Keratinocyte (primary cell): Measurements from ENCODE around the gene SEMA7A. TPM values are rescaled to one million over a fixed set of nuclear protein-coding genes. Genes with fewer than 3 reads are reported as not detected.

Source experiments
- DNase-seq: peaks from one replicate; pipeline ENCODE4 v3.0.0-alpha.2; 2011; ENCODE audit warnings: low read depth, missing footprints, low spot score
- FAIRE-seq: peaks from 2 replicates; lab custom pipeline; 2011; peaks lifted over from hg19 to GRCh38; lab: Jason Lieb, UNC
- H2AFZ ChIP-seq: 2 replicates; pipeline ENCODE4 v1.6.0; 2012; ENCODE audit warnings: low read length, control low read depth, inconsistent platforms; ENCODE audit not compliant: control insufficient read depth
- H3K27ac ChIP-seq: 2 replicates; pipeline ENCODE4 v1.5.1; 2011; ENCODE audit warnings: low read length; ENCODE audit not compliant: control insufficient read depth, insufficient read depth
- H3K27me3 ChIP-seq: 3 replicates; pipeline ENCODE4 v1.6.0; 2011; ENCODE audit warnings: low read length; ENCODE audit not compliant: control insufficient read depth, insufficient read depth; ENCODE audit errors: extremely low read depth
- H3K36me3 ChIP-seq, 2 experiments: 2 replicates in 1 of 2; 3 replicates in 1 of 2; pipeline ENCODE4 v1.5.1; 2011; ENCODE audit warnings: low read length in 2 of 2, mild to moderate bottlenecking in 1 of 2; ENCODE audit not compliant: control insufficient read depth in 2 of 2, insufficient read depth in 2 of 2; ENCODE audit errors: extremely low read depth in 1 of 2
- H3K4me1 ChIP-seq: 3 replicates; pipeline ENCODE4 v1.5.1; 2011; ENCODE audit warnings: low read length; ENCODE audit not compliant: control insufficient read depth, insufficient read depth; ENCODE audit errors: extremely low read depth
- H3K4me2 ChIP-seq: 3 replicates; pipeline ENCODE4 v1.6.0; 2011; ENCODE audit warnings: low read depth, low read length; ENCODE audit not compliant: control insufficient read depth, insufficient read depth; ENCODE audit errors: extremely low read depth
- H3K4me3 ChIP-seq, 3 experiments: fragments of 200-600 bp in 1 of 3; sonication (generic) in 1 of 3; 2 replicates in 2 of 3; 3 replicates in 1 of 3; pipeline ENCODE4 v1.5.1; 2011 to 2016; ENCODE audit warnings: low read length in 3 of 3, mild to moderate bottlenecking in 3 of 3, control low read depth in 2 of 3, inconsistent platforms in 1 of 3, low read depth in 1 of 3, mixed read lengths in 1 of 3, mixed run types in 1 of 3, moderate library complexity in 1 of 3; ENCODE audit not compliant: control insufficient read depth in 2 of 3, insufficient read depth in 2 of 3; ENCODE audit errors: extremely low read depth in 1 of 3
- H3K79me2 ChIP-seq: 2 replicates; pipeline ENCODE4 v1.6.0; 2012; ENCODE audit warnings: low read length; ENCODE audit not compliant: control insufficient read depth, insufficient read depth
- H3K9ac ChIP-seq: 3 replicates; pipeline ENCODE4 v1.6.0; 2011; ENCODE audit warnings: low read length; ENCODE audit not compliant: control insufficient read depth, insufficient read depth; ENCODE audit errors: extremely low read depth
- H3K9me1 ChIP-seq: 3 replicates; pipeline ENCODE4 v1.6.0; 2011; ENCODE audit warnings: low read length; ENCODE audit not compliant: control insufficient read depth, insufficient read depth; ENCODE audit errors: extremely low read depth
- H3K9me3 ChIP-seq: 2 replicates; pipeline ENCODE4 v1.5.1; 2012; ENCODE audit warnings: low read depth, low read length; ENCODE audit not compliant: control insufficient read depth
- H4K20me1 ChIP-seq: 3 replicates; pipeline ENCODE4 v1.6.0; 2011; ENCODE audit warnings: low read length; ENCODE audit not compliant: control insufficient read depth, insufficient read depth; ENCODE audit errors: extremely low read depth
- CTCF ChIP-seq, 3 experiments: IDR thresholded peaks in 1 of 3; conservative IDR thresholded peaks in 1 of 3; optimal IDR thresholded peaks in 1 of 3; 2 replicates in 2 of 3; 3 replicates in 1 of 3; pipeline versions ENCODE3 to v1.5.1; 2011; ENCODE audit warnings: low read length in 3 of 3, mild to moderate bottlenecking in 3 of 3, moderate library complexity in 2 of 3, control low read depth in 1 of 3, inconsistent platforms in 1 of 3; ENCODE audit not compliant: insufficient read depth in 2 of 3; ENCODE audit errors: extremely low read depth in 1 of 3
- EZH2 ChIP-seq: IDR thresholded peaks from one replicate; pipeline ENCODE4 v1.6.1; 2012; ENCODE audit warnings: inconsistent platforms, mild to moderate bottlenecking, low read length, moderate library complexity
- dilution Hi-C: fragments of 300-500 bp; cut with MboI; formaldehyde crosslinking; loops from one replicate; pipeline ENCODE4 v1.7.0; 2020; ENCODE audit warnings: low sequenced_read_pairs; ENCODE audit not compliant: extremely low pct_ligation_motif_present
- polyA plus RNA-seq, 5 experiments: library from polyadenylated mRNA; depleted of rRNA in 3 of 5; stranded (reverse) in 3 of 5; stranded (forward) in 1 of 5; unstranded in 1 of 5; fragments of >200 nt; gene quantifications; 1 replicate in 1 of 5; 2 replicates in 3 of 5; 3 replicates in 1 of 5; pipeline versions ENCODE4 v1.2.1 to v1.2.3, GENCODE V29; 2011 to 2012; ENCODE audit warnings: missing spikeins in 2 of 5, low read depth in 1 of 5, low replicate concordance in 1 of 5

SEMA7A gene
- polyA plus RNA-seq, 1 donor (not counting 4 experiments of a cell fraction or from before 2014, with no cell fraction given): 8.0 TPM

DNA sequence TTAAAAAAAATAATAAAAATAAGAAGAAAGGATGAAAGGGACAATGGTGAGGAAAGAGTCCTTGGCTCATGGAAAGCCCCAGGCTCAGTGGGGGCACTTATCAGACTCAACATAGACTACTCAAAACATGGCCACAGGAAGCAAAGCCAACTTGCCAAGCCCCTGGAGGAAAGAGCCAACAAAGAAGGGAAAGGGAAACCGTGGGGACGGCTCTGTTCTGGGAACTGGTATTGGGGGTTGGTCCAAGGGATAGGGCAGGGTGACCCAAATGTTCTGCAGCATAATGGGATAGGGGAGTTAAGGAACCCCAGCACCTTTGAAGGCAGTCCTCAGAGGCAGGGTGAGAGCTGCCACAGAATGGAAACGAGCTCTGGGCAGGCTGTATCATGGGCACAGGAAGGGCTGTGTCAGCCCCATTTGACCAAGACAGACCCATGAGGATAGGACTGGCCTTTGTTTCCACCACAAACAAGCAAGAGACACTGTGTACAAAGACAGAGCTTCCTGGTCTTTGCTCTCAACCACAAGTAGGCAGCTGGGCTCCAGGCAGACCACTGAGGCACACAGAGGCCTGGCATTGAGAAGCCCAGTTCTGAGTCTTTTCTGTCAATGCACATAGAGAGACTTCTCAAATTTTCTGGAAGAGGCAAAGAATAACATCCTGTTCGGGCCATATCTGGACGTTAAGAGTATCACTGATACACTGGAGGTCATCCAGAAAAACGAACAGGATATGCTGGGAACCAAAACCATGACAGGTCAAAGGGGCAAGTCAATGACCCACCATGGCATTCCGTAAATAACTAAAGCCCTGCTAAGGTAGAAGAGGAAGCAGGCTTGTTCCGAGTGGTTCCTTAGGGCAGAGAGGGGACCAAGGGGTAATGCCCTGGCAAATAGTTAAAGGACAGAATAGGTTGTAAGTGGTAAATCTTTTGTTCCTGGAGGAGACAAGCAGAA lies 10.6 kb upstream of the SEMA7A start:
- Histone ChIP-seq H3K27ac (no peak overlapping the region), H2AFZ (no peak overlapping the region), H3K36me3 (peaks cover under 1 to 16% of the 10 kb centered on the region in 2 experiments), H4K20me1 (no peaks in the 10 kb centered on the region), H3K9me3 (no peaks in the 10 kb centered on the region), H3K4me1 (no peaks in the 10 kb centered on the region), H3K4me3 (no peak overlapping the region), H3K9me1 (no peaks in the 10 kb centered on the region), H3K4me2 (no peak overlapping the region), H3K9ac (no peak overlapping the region), H3K79me2 (no peaks in the 10 kb centered on the region), H3K27me3 (no peaks in the 10 kb centered on the region)
- DNase-seq: no peak
- no peak for TF ChIP-seq CTCF (optimal IDR thresholded peaks at IDR 0.05 in 1 of 3, IDR thresholded peaks at IDR 0.05 in 1 of 3, conservative IDR thresholded peaks at IDR 0.05 in 1 of 3; ENCODE audit: extremely low read depth in 1 of 3, insufficient read depth in 2 of 3, low read length in 3 of 3)
- TF ChIP-seq EZH2: no peak
- dilution Hi-C loops: no loop called here
- no peak for FAIRE-seq

DNA sequence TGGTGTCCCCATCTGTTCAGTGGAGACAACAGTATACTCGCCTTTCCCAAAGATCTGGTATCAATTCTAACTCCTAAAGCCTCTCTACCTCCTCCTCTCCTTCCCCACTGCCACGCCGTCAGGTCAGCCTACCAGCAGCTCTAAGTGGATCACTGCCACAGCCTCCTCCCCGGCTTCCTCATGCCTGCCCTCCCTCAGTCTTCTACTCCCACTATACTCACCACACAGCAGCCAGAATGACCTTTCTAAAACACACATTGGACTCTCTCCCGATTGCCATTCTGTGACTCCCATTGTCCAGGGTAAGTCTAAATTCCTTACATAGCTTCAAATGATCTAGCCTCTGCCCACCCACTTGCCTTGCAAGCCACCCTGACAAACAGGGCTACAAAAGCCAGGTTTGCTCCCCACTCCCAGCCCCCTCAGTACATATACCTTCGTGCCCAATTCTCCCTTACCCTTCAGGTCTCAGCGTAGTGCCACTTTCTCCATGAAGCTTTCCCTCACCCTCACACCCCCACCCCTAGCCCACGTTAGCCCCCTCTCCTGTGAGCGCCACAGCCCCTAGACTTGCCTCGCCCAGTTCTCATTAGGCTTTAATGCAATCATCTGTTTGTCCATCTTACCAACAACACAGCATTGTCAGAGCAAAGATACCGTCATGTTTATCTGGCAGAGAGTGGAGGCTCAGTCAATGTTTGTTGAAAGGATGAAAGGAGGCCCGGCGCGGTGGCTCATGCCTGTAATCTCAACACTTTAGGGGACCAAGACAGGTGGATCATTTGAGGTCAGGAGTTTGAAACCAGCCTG lies 9.5 kb upstream of the SEMA7A start:
- no peaks in the 10 kb centered on the region for H3K27me3 ChIP-seq
- no peak overlapping the region for H3K4me3 ChIP-seq
- TF ChIP-seq CTCF (optimal IDR thresholded peaks at IDR 0.05 in 1 of 3, IDR thresholded peaks at IDR 0.05 in 1 of 3, conservative IDR thresholded peaks at IDR 0.05 in 1 of 3; ENCODE audit: extremely low read depth in 1 of 3, insufficient read depth in 2 of 3, low read length in 3 of 3) (no peak), EZH2 (no peak)
- no peak overlapping the region for H3K4me2 ChIP-seq
- H3K36me3 ChIP-seq: peaks cover 0 to 13% of the 10 kb centered on the region in 2 experiments
- no peak overlapping the region for H2AFZ ChIP-seq
- H3K79me2 ChIP-seq: no peaks in the 10 kb centered on the region
- DNase-seq (no peak), FAIRE-seq (no peak)
- no peaks in the 10 kb centered on the region for H3K9me1 ChIP-seq
- no peaks in the 10 kb centered on the region for H3K9me3 ChIP-seq
- H3K4me1 ChIP-seq: peaks cover 4% of the 10 kb centered on the region
- H3K9ac ChIP-seq: no peak overlapping the region
- dilution Hi-C loops: no loop called here
- H3K27ac ChIP-seq: no peak overlapping the region
- no peaks in the 10 kb centered on the region for H4K20me1 ChIP-seq
